GM12801 (cell line): ENCODE results near the gene RNF157.

ENCODE experiments used
- TF ChIP-seq, protein P1 (sequence below): IDR thresholded peaks from one replicate; pipeline ENCODE4 v1.5.1; 2011; ENCODE audit warnings: control low read depth; ENCODE audit not compliant: insufficient read length; ENCODE audit errors: extremely low read depth

The RNF157 gene

GRCh38 chr17:76240461-76241203 is at the start of gene RNF157:
RNF157 (minus strand) TSS chr17:76240493; CDS start chr17:76240240, 253 bp downstream.
- TF ChIP-seq, protein P1, sequence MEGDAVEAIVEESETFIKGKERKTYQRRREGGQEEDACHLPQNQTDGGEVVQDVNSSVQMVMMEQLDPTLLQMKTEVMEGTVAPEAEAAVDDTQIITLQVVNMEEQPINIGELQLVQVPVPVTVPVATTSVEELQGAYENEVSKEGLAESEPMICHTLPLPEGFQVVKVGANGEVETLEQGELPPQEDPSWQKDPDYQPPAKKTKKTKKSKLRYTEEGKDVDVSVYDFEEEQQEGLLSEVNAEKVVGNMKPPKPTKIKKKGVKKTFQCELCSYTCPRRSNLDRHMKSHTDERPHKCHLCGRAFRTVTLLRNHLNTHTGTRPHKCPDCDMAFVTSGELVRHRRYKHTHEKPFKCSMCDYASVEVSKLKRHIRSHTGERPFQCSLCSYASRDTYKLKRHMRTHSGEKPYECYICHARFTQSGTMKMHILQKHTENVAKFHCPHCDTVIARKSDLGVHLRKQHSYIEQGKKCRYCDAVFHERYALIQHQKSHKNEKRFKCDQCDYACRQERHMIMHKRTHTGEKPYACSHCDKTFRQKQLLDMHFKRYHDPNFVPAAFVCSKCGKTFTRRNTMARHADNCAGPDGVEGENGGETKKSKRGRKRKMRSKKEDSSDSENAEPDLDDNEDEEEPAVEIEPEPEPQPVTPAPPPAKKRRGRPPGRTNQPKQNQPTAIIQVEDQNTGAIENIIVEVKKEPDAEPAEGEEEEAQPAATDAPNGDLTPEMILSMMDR, result no peak

- TF ChIP-seq, protein P1, result no peak
Observed at GRCh38 chr17:76281573-76282371, 41.5 kb upstream of the RNF157 start.

GRCh38 chr17:76280650-76281049 is 40.4 kb upstream of the RNF157 start:
- TF ChIP-seq, protein P1, result no peak

- TF ChIP-seq, protein P1, result no peak
Observed at GRCh38 chr17:76279742-76280287, 39.5 kb upstream of the RNF157 start.

DNA sequence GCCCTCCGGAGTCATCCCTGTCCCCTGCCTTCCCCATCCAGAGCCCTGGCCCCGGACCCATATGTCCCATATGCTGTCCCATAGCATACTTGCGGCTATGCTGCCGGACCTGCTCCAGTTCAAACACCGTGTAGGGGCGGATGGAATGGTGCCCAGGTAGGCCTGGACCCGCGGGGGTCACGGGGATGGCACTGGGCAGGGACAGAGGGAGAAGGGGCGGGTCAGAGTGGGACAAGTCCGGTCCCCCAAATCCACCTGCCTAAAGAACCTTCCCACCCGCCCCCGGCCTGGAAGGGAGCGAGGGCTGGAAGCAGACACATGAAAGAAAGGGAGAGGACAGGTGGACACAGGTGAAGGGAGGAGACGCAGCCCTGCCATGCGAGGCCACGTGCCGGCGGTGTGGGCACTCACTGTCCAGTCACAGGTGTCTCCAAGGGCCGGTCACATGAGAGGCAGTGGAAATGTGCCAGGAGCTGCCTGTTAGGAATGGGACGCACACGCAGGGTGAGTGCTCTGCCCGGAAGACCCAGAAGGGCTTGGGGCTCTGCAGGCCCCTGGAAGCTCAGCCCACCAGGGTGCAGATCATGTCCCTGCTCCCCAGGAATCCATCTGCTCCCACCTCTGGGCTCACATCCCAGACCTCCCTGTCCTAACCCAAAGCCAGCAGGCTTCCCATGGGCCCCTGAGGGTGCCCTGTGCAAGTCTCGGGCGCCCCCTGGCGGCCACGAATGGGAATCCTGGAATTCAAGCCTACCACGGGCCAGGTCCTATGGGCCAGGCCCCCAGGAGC is 38.9 kb upstream of the RNF157 start:
- TF ChIP-seq, protein P1, result no peak

DNA sequence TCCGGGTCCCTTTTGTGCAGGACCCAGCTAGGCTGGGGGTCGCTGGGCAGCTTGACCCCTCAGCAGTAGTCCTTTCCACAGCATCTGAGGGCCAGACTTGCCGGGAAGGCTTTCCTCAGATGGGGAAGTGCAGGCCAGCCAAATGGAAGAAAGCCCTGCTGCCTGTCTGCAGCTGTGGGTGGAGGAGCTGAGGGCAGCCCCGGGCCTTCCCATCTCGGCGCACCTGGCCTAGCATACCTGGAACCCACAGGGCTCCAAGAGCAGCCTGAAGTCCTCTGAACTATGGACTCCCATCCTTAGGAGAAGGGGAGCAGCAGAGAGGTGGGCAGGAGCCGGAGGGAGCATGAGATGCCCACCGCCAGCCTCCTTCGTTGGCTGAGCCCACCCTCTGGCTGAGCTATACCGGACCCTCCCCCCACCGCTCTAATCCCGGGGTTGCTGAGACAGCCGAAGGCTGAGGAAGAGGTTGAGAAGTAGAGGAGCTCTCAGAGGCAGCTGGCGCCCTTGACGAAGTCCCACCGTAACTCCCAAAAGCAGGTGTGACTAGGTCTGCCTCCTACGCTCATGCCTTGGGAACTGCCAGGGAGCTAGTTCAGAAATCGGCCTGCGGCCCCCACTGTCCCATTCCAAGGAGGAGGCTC is 38.1 kb upstream of the RNF157 start:
- TF ChIP-seq, protein P1, result no peak
